ENCODE results near the gene SIX1.

Gene SIX1

GRCh38 chr14:60641742-60642269, 7.5 kb downstream of the SIX1 start:
- DNase-seq: no peak

- DNase-seq: no peak
Measured at GRCh38 chr14:60640859-60641741, 8.2 kb downstream of the SIX1 start.

GRCh38 chr14:60639674-60640073, 9.6 kb downstream of the SIX1 start:
- DNase-seq: peak in 1 of 2 experiments; percentile 32

GRCh38 chr14:60637479-60638315, 11.6 kb downstream of the SIX1 start:
- peak; percentile 65 to 69 for DNase-seq

- no peak for DNase-seq
Measured at GRCh38 chr14:60636879-60637478, 12.3 kb downstream of the SIX1 start.

- no peak for DNase-seq
Measured at GRCh38 chr14:60634153-60634552, 15.1 kb downstream of the SIX1 start.

GRCh38 chr14:60632777-60633176, 16.5 kb downstream of the SIX1 start:
- DNase-seq: peak; percentile 67 to 75

GRCh38 chr14:60632257-60632656, 17.0 kb downstream of the SIX1 start:
- DNase-seq: no peak

GRCh38 chr14:60631842-60632241, 17.4 kb downstream of the SIX1 start:
- DNase-seq: no peak

GRCh38 chr14:60630129-60630528, 19.1 kb downstream of the SIX1 start:
- DNase-seq: no peak

GRCh38 chr14:60628892-60629291, 20.4 kb downstream of the SIX1 start:
- no peak for DNase-seq

- no peak for DNase-seq
Measured at GRCh38 chr14:60622917-60623257, 26.4 kb downstream of the SIX1 start.

GRCh38 chr14:60622210-60622916, 26.9 kb downstream of the SIX1 start:
- DNase-seq: no peak

GRCh38 chr14:60621386-60621785, 27.9 kb downstream of the SIX1 start:
- no peak for DNase-seq

GRCh38 chr14:60618241-60618640, 31.0 kb downstream of the SIX1 start:
- DNase-seq: no peak

GRCh38 chr14:60616461-60616959, 32.8 kb downstream of the SIX1 start:
- DNase-seq: no peak

- DNase-seq: no peak
Measured at GRCh38 chr14:60602291-60602690, 47.0 kb downstream of the SIX1 start.

- DNase-seq: no peak
Measured at GRCh38 chr14:60599727-60600126, 49.5 kb downstream of the SIX1 start.

GRCh38 chr14:60596139-60596538, 53.1 kb downstream of the SIX1 start:
- peak; percentile 32 to 39 for DNase-seq

- DNase-seq: no peak
Measured at GRCh38 chr14:60594062-60594461, 55.2 kb downstream of the SIX1 start.

All from NCI-H526 (cell line).